DOHH2 (cell line): ENCODE measurements around the gene ADAMTS2.
"Not testable (repeated sequence)": the region's sequence is repeated elsewhere in the genome, so short reads cannot be mapped to it uniquely, and the experiment has no call there.

Experiments
- H3F3A ChIP-seq: fragments of 200-600 bp; sonication (generic), shearing (Covaris generic); 2 replicates; pipeline ENCODE4 v1.6.0; 2016; ENCODE audit warnings: antibody characterized with exemption, mild to moderate bottlenecking; ENCODE audit not compliant: control insufficient read depth, insufficient read depth
- H3K27ac ChIP-seq: fragments of 200-600 bp; sonication (generic); 2 replicates; pipeline ENCODE4 v1.5.1; 2014; ENCODE audit warnings: low read depth, mild to moderate bottlenecking, low read length, moderate library complexity
- H3K27me3 ChIP-seq: fragments of 200-600 bp; sonication (generic); 2 replicates; pipeline ENCODE4 v1.6.1; 2014; ENCODE audit warnings: mild to moderate bottlenecking, low read length, mixed read lengths; ENCODE audit not compliant: control insufficient read depth
- H3K36me3 ChIP-seq: fragments of 200-600 bp; sonication (generic); 2 replicates; pipeline ENCODE4 v1.6.1; 2014; ENCODE audit warnings: mild to moderate bottlenecking, low read length, moderate library complexity, mixed read lengths; ENCODE audit not compliant: control insufficient read depth
- H3K4me1 ChIP-seq: fragments of 200-600 bp; sonication (generic); 2 replicates; pipeline ENCODE4 v1.6.1; 2014; ENCODE audit warnings: mild to moderate bottlenecking, low read length, mixed read lengths; ENCODE audit not compliant: control insufficient read depth
- H3K4me2 ChIP-seq: fragments of 200-600 bp; sonication (generic); 2 replicates; pipeline ENCODE4 v1.6.0; 2014; ENCODE audit warnings: mild to moderate bottlenecking, low read length, moderate library complexity
- H3K4me3 ChIP-seq: fragments of 200-600 bp; sonication (generic); 2 replicates; pipeline ENCODE4 v1.5.1; 2014; ENCODE audit warnings: mild to moderate bottlenecking, low read length, mixed read lengths
- H3K79me2 ChIP-seq: fragments of 200-600 bp; sonication (generic); 2 replicates; pipeline ENCODE4 v1.6.1; 2014; ENCODE audit warnings: mild to moderate bottlenecking, low read length, mixed read lengths; ENCODE audit not compliant: control insufficient read depth
- H3K9me2 ChIP-seq: fragments of 200-600 bp; sonication (generic); replicated peaks from 2 replicates; pipeline ENCODE4 v1.6.1; 2014; ENCODE audit warnings: mild to moderate bottlenecking, low read length, mixed read lengths; ENCODE audit not compliant: control insufficient read depth
- H3K9me3 ChIP-seq: fragments of 200-600 bp; sonication (generic); 2 replicates; pipeline ENCODE4 v1.6.1; 2014; ENCODE audit warnings: antibody characterized with exemption, low read length, mixed read lengths; ENCODE audit not compliant: control insufficient read depth, insufficient read depth
- H4K20me1 ChIP-seq: fragments of 200-600 bp; sonication (generic); 2 replicates; pipeline ENCODE4 v1.6.0; 2014; ENCODE audit warnings: low read depth, mild to moderate bottlenecking, antibody characterized with exemption, low read length, moderate library complexity; ENCODE audit not compliant: control insufficient read depth, insufficient read depth
- CTCF ChIP-seq: fragments of 200-600 bp; sonication (generic); IDR thresholded peaks from one replicate; pipeline ENCODE4 v1.5.1; 2014; ENCODE audit warnings: antibody characterized with exemption, mild to moderate bottlenecking, low read depth, low read length; ENCODE audit not compliant: poor library complexity, severe bottlenecking
- EZH2phosphoT487 ChIP-seq: fragments of 200-600 bp; sonication (generic); IDR thresholded peaks from 2 replicates; pipeline ENCODE4 v1.6.1; 2017; ENCODE audit warnings: borderline replicate concordance, mild to moderate bottlenecking, antibody characterized with exemption, low read length, moderate library complexity, mixed read lengths

Gene ADAMTS2

GRCh38 chr5:179111267-179112207 is 233.7 kb downstream of the ADAMTS2 start:
- Histone ChIP-seq H3K4me2 (no peak overlapping the region), H4K20me1 (no peaks in the 10 kb centered on the region), H3K27me3 (no peaks in the 10 kb centered on the region), H3K79me2 (no peaks in the 10 kb centered on the region), H3K27ac (no peak overlapping the region), H3K9me2 (no peaks in the 10 kb centered on the region), H3F3A (no peaks in the 10 kb centered on the region), H3K9me3 (no peaks in the 10 kb centered on the region), H3K4me1 (no peaks in the 10 kb centered on the region), H3K36me3 (no peaks in the 10 kb centered on the region), H3K4me3 (no peak overlapping the region)
- TF ChIP-seq EZH2phosphoT487 (no peak), CTCF (no peak)

GRCh38 chr5:179110528-179110927 is 234.7 kb downstream of the ADAMTS2 start:
- no peaks in the 10 kb centered on the region for H3K27me3 ChIP-seq
- H3K9me2 ChIP-seq, result no peaks in the 10 kb centered on the region
- no peak overlapping the region for H3K4me2 ChIP-seq
- H3K36me3 ChIP-seq, result no peaks in the 10 kb centered on the region
- H3K27ac ChIP-seq, result no peak overlapping the region
- no peaks in the 10 kb centered on the region for H3K9me3 ChIP-seq
- no peaks in the 10 kb centered on the region for H3K79me2 ChIP-seq
- no peaks in the 10 kb centered on the region for H4K20me1 ChIP-seq
- TF ChIP-seq EZH2phosphoT487, result no peak
- no peak for TF ChIP-seq CTCF
- no peaks in the 10 kb centered on the region for H3F3A ChIP-seq
- no peaks in the 10 kb centered on the region for H3K4me1 ChIP-seq
- no peak overlapping the region for H3K4me3 ChIP-seq

- H3K27me3 ChIP-seq, H3K4me1 ChIP-seq, H3K79me2 ChIP-seq, H3K27ac ChIP-seq, H3K4me3 ChIP-seq, H3K36me3 ChIP-seq, H4K20me1 ChIP-seq, H3F3A ChIP-seq, H3K9me2 ChIP-seq, H3K9me3 ChIP-seq, H3K4me2 ChIP-seq: not testable (repeated sequence)
Observed at GRCh38 chr5:179101282-179101681, 244.0 kb downstream of the ADAMTS2 start.

GRCh38 chr5:179089502-179089901 is 255.8 kb downstream of the ADAMTS2 start:
- no peak for TF ChIP-seq CTCF
- Histone ChIP-seq H3K4me2 (no peak overlapping the region), H4K20me1 (no peaks in the 10 kb centered on the region), H3K27me3 (no peaks in the 10 kb centered on the region), H3K79me2 (no peaks in the 10 kb centered on the region), H3K27ac (no peak overlapping the region), H3K9me3 (peaks cover under 1% of the 10 kb centered on the region; the same call in 1 of the 2 replicates), H3K4me3 (no peak overlapping the region), H3F3A (no peaks in the 10 kb centered on the region), H3K9me2 (no peaks in the 10 kb centered on the region), H3K4me1 (no peaks in the 10 kb centered on the region), H3K36me3 (no peaks in the 10 kb centered on the region)
